B cell (primary cell): ENCODE data around the gene MGAT5.

Experiments
- EZH2 ChIP-seq: IDR thresholded peaks from 2 replicates; pipeline ENCODE4 v1.6.1; 2012; ENCODE audit warnings: borderline replicate concordance, low read depth, mild to moderate bottlenecking, moderate library complexity, low read length; ENCODE audit not compliant: insufficient read depth, poor library complexity, severe bottlenecking
- TF ChIP-seq, protein P1 (sequence below): fragments of 200-600 bp; IDR thresholded peaks from one replicate; pipeline ENCODE4 v1.8.0; 2022; ENCODE audit warnings: antibody characterized with exemption, mild to moderate bottlenecking

DNA sequence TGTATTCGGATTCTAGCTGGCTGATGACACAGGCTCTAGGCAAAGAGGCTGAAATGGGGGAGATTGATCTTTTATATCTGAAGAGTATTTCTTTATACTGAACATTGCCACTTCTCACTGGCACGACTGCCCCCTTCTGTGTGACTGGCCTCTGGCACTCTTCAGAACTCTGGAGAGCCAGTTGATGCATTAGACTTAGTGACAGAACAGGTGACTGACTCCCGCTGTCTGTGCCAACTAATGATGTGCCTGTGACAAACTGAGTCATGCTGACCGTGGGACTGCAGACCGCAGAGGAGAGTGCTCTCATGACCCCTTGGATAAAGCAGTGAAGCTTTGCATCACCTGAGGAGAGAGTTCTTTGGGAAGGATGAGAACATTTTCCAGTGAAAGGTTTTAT is 14.4 kb downstream of the MGAT5 start:
- TF ChIP-seq EZH2 = no peak
- TF ChIP-seq, protein P1, sequence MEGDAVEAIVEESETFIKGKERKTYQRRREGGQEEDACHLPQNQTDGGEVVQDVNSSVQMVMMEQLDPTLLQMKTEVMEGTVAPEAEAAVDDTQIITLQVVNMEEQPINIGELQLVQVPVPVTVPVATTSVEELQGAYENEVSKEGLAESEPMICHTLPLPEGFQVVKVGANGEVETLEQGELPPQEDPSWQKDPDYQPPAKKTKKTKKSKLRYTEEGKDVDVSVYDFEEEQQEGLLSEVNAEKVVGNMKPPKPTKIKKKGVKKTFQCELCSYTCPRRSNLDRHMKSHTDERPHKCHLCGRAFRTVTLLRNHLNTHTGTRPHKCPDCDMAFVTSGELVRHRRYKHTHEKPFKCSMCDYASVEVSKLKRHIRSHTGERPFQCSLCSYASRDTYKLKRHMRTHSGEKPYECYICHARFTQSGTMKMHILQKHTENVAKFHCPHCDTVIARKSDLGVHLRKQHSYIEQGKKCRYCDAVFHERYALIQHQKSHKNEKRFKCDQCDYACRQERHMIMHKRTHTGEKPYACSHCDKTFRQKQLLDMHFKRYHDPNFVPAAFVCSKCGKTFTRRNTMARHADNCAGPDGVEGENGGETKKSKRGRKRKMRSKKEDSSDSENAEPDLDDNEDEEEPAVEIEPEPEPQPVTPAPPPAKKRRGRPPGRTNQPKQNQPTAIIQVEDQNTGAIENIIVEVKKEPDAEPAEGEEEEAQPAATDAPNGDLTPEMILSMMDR = no peak
